ENCODE results near the gene KBTBD6.

Gene KBTBD6

GRCh38 chr13:41148419-41149283, 16.0 kb upstream of the KBTBD6 start:
- Histone ChIP-seq H3K9ac (no peak overlapping the region), H3K4me2 (no peak overlapping the region), H3K27ac (no peak overlapping the region), H3K79me2 (ENCODE audit: insufficient read depth, low read depth) (no peaks in the 10 kb centered on the region), H4K20me1 (ENCODE audit: insufficient read depth) (no peaks in the 10 kb centered on the region), H3K4me3 (IDR thresholded peaks at IDR 0.05; ENCODE audit: insufficient read depth, low read depth, low read length) (no peak overlapping the region), H3K36me3 (ENCODE audit: insufficient read depth) (no peaks in the 10 kb centered on the region), H3K27me3 (ENCODE audit: insufficient read depth, low read depth) (no peaks in the 10 kb centered on the region), H2AFZ (ENCODE audit: low read depth) (no peak overlapping the region), H3K4me1 (ENCODE audit: low read depth, poor library complexity, severe bottlenecking) (no peaks in the 10 kb centered on the region)
- no peak for TF ChIP-seq CTCF (conservative IDR thresholded peaks at IDR 0.05; ENCODE audit: low read depth, low read length)

DNA sequence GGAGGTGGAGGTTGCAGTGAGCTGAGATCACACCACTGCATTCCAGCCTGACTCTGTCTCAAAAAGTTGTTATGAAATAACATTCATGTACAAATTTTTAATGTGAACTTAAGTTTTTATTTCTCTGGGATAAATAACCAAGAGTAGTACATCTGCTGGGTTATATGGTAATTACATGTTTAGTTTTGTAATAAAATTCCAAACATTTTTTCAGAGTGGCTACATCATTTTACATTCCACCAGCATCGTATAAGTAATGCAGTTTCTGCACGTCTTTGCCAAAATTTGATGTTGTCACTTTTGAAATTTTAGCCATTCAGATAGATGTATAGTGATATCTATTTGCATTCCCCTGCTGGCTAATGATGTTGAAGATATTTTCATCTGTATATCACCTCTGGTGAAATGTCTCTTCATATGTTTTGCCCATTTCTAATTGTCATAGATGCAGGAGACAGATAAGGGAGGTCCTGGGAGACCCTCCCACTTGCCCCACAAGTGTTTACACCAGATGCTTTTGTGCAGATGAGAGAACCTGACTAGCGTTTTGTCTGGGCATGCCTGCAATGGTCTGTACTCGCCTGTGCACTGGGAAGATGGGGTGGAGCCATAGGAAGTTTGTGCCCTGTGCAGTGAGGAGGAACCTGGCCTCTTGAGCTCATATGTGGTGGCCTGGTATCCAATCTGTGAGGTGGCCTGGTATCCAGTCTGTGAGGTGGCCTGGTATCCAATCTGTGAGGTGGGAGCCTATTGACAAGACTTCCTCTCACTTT, 12.7 kb upstream of the KBTBD6 start:
- H4K20me1 ChIP-seq (ENCODE audit: insufficient read depth), result no peaks in the 10 kb centered on the region
- no peak overlapping the region for H3K4me3 ChIP-seq (IDR thresholded peaks at IDR 0.05; ENCODE audit: insufficient read depth, low read depth, low read length)
- no peaks in the 10 kb centered on the region for H3K79me2 ChIP-seq (ENCODE audit: insufficient read depth, low read depth)
- no peaks in the 10 kb centered on the region for H3K36me3 ChIP-seq (ENCODE audit: insufficient read depth)
- no peaks in the 10 kb centered on the region for H3K4me1 ChIP-seq (ENCODE audit: low read depth, poor library complexity, severe bottlenecking)
- H3K9ac ChIP-seq, result no peak overlapping the region
- no peak for TF ChIP-seq CTCF (conservative IDR thresholded peaks at IDR 0.05; ENCODE audit: low read depth, low read length)
- H3K4me2 ChIP-seq, result no peak overlapping the region
- H3K27me3 ChIP-seq (ENCODE audit: insufficient read depth, low read depth), result no peaks in the 10 kb centered on the region
- no peak overlapping the region for H3K27ac ChIP-seq
- H2AFZ ChIP-seq (ENCODE audit: low read depth), result no peak overlapping the region

DNA sequence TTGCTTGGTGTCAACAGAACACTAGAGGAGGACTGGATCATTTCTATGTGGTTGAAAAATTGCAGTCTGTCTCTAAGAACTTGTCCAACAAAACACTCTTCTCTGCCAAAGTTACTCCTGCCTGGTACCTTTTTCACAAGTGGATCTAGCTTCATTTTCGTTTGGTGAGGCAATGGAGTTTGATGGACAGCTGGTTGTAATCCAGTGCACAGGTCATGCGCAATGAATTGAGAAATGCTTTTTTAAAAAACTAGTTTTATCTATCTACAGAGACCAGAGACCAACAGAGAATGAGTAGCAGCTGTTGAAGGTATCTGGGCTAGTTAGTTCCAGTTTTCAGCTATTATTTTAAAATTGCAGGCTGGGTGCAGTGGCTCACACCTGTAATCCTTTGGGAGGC, 12.0 kb upstream of the KBTBD6 start:
- H3K79me2 ChIP-seq (ENCODE audit: insufficient read depth, low read depth), result no peaks in the 10 kb centered on the region
- no peaks in the 10 kb centered on the region for H3K27me3 ChIP-seq (ENCODE audit: insufficient read depth, low read depth)
- H3K4me2 ChIP-seq, result no peak overlapping the region
- no peaks in the 10 kb centered on the region; the same call in 1 of the 2 replicates for H3K36me3 ChIP-seq (ENCODE audit: insufficient read depth)
- no peak overlapping the region for H3K27ac ChIP-seq
- H3K9ac ChIP-seq, result no peak overlapping the region
- H3K4me3 ChIP-seq (IDR thresholded peaks at IDR 0.05; ENCODE audit: insufficient read depth, low read depth, low read length), result no peak overlapping the region
- H3K4me1 ChIP-seq (ENCODE audit: low read depth, poor library complexity, severe bottlenecking), result no peaks in the 10 kb centered on the region
- H4K20me1 ChIP-seq (ENCODE audit: insufficient read depth), result no peaks in the 10 kb centered on the region
- no peak for TF ChIP-seq CTCF (conservative IDR thresholded peaks at IDR 0.05; ENCODE audit: low read depth, low read length)
- no peak overlapping the region for H2AFZ ChIP-seq (ENCODE audit: low read depth)

- TF ChIP-seq CTCF (conservative IDR thresholded peaks at IDR 0.05; ENCODE audit: low read depth, low read length), result no peak
- H2AFZ ChIP-seq (ENCODE audit: low read depth), result no peak overlapping the region
- H3K4me3 ChIP-seq (IDR thresholded peaks at IDR 0.05; ENCODE audit: insufficient read depth, low read depth, low read length), result no peak overlapping the region
Measured at GRCh38 chr13:41139296-41139966, 6.8 kb upstream of the KBTBD6 start.

More at GRCh38 chr13:41139296-41139966, 6.8 kb upstream of the KBTBD6 start:
- Histone ChIP-seq H3K4me2 (no peak overlapping the region), H4K20me1 (ENCODE audit: insufficient read depth) (no peaks in the 10 kb centered on the region), H3K27me3 (ENCODE audit: insufficient read depth, low read depth) (no peaks in the 10 kb centered on the region), H3K36me3 (ENCODE audit: insufficient read depth) (no peaks in the 10 kb centered on the region; the same call in 1 of the 2 replicates), H3K79me2 (ENCODE audit: insufficient read depth, low read depth) (no peaks in the 10 kb centered on the region), H3K4me1 (ENCODE audit: low read depth, poor library complexity, severe bottlenecking) (no peaks in the 10 kb centered on the region), H3K27ac (no peak overlapping the region), H3K9ac (no peak overlapping the region)
